ENCODE data around the gene UNC5A.

Gene UNC5A

GRCh38 chr5:176798086-176798876, 12.1 kb upstream of the UNC5A start:
- no peak overlapping the region for H3K27ac ChIP-seq (ENCODE audit: extremely low read depth, low read depth, low read length)
- H3K4me3 ChIP-seq (ENCODE audit: low read depth, low read length): no peak overlapping the region
- CTCF ChIA-PET: interaction anchor here (0.7 kb wide), 1 partner anchor 138 kb away, joined by 3 read pairs; no protein-coding TSS in a partner anchor
- H3K4me1 ChIP-seq (ENCODE audit: control insufficient read depth, insufficient read depth, low read length): no peaks in the 10 kb centered on the region
- TF ChIP-seq ZNF555 (tag by site-specific recombination; conservative IDR thresholded peaks at IDR 0.05) (no peak), ZNF596 (tag by site-specific recombination; IDR thresholded peaks at IDR 0.05) (no peak), ZFP41 (tag by site-specific recombination; IDR thresholded peaks at IDR 0.05; ENCODE audit: borderline replicate concordance) (no peak), ZNF514 (tag by site-specific recombination; IDR thresholded peaks at IDR 0.05) (no peak), ZNF292 (tag by site-specific recombination; IDR thresholded peaks at IDR 0.05; ENCODE audit: borderline replicate concordance, low read depth) (no peak), ZNF518A (tag by site-specific recombination; conservative IDR thresholded peaks at IDR 0.05; ENCODE audit: low read depth) (no peak), PRDM1 (tag by site-specific recombination; IDR thresholded peaks at IDR 0.05) (no peak), ZNF18 (tag by site-specific recombination; IDR thresholded peaks at IDR 0.05) (no peak)
- TF ChIP-seq, protein P1, sequence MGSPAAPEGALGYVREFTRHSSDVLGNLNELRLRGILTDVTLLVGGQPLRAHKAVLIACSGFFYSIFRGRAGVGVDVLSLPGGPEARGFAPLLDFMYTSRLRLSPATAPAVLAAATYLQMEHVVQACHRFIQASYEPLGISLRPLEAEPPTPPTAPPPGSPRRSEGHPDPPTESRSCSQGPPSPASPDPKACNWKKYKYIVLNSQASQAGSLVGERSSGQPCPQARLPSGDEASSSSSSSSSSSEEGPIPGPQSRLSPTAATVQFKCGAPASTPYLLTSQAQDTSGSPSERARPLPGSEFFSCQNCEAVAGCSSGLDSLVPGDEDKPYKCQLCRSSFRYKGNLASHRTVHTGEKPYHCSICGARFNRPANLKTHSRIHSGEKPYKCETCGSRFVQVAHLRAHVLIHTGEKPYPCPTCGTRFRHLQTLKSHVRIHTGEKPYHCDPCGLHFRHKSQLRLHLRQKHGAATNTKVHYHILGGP (tag by site-specific recombination; IDR thresholded peaks at IDR 0.05): no peak
- H3K36me3 ChIP-seq (ENCODE audit: control insufficient read depth in 2 of 2, insufficient read depth in 1 of 2, low read length in 2 of 2): no peaks in the 10 kb centered on the region
- H3K9me3 ChIP-seq (ENCODE audit: control insufficient read depth, insufficient read depth, low read depth, low read length): no peaks in the 10 kb centered on the region
- POLR2A ChIA-PET: no interaction called here

DNA sequence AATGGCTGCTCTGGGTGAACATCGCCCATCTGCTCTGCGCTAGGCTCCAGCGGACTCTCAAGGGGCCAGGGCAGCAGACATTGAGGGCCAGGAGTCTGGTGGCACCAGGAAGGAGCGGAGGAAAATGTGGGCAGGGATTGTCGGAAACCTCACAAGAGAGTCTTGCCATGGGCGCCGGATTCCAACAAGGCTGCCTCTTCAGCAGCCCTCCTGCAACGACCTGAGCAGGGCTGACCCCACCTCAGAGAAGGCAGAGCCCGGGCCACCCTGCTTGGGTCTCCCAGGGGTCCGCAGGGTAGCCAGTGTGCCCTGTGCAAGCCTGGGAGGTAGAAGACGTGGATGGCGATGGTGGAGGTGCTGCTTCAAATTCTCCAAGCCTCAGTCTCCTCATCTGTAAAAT, 11.4 kb upstream of the UNC5A start:
- Histone ChIP-seq H3K27ac (ENCODE audit: extremely low read depth, low read depth, low read length) (no peak overlapping the region), H3K4me1 (ENCODE audit: control insufficient read depth, insufficient read depth, low read length) (no peaks in the 10 kb centered on the region), H3K36me3 (ENCODE audit: control insufficient read depth in 2 of 2, insufficient read depth in 1 of 2, low read length in 2 of 2) (no peaks in the 10 kb centered on the region), H3K9me3 (ENCODE audit: control insufficient read depth, insufficient read depth, low read depth, low read length) (no peaks in the 10 kb centered on the region), H3K4me3 (ENCODE audit: low read depth, low read length) (no peak overlapping the region)
- ChIA-PET CTCF (no interaction called here), POLR2A (no interaction called here)
- TF ChIP-seq GLIS1 (tag by site-specific recombination; IDR thresholded peaks at IDR 0.05) (no peak), ZFP69B (tag by site-specific recombination; IDR thresholded peaks at IDR 0.05) (no peak), ZNF280C (tag by site-specific recombination; IDR thresholded peaks at IDR 0.05) (no peak), KLF7 (tag by site-specific recombination; IDR thresholded peaks at IDR 0.05; ENCODE audit: borderline replicate concordance) (no peak), ZNF449 (tag by site-specific recombination; IDR thresholded peaks at IDR 0.05) (no peak), ZNF324 (tag by site-specific recombination; IDR thresholded peaks at IDR 0.05) (no peak)
- TF ChIP-seq, protein P2, sequence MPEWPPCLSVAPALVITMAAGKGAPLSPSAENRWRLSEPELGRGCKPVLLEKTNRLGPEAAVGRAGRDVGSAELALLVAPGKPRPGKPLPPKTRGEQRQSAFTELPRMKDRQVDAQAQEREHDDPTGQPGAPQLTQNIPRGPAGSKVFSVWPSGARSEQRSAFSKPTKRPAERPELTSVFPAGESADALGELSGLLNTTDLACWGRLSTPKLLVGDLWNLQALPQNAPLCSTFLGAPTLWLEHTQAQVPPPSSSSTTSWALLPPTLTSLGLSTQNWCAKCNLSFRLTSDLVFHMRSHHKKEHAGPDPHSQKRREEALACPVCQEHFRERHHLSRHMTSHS (tag by site-specific recombination; IDR thresholded peaks at IDR 0.05): no peak
